Measurements from ENCODE around the gene NCMAP. TPM values are rescaled to one million over a fixed set of nuclear protein-coding genes. Genes with fewer than 3 reads are reported as not detected.

Gene NCMAP
- total and polyA plus RNA-seq, 2 experiments from 2014 or later = 0.17 to 0.23 TPM

- H3K9me3 Mint-ChIP-seq = no peaks in the 10 kb centered on the region
Observed at GRCh38 chr1:24547195-24547594, 8.7 kb upstream of the NCMAP start.

GRCh38 chr1:24548070-24548469 lies 7.8 kb upstream of the NCMAP start:
- no peaks in the 10 kb centered on the region for H3K9me3 Mint-ChIP-seq
- no peak overlapping the region for H3K4me3 Mint-ChIP-seq
- Histone ChIP-seq H3K4me2 (no peak overlapping the region), H3K27ac (ENCODE audit: low read depth) (no peak overlapping the region), H3F3A (replicated peaks; ENCODE audit: low read depth) (no peaks in the 10 kb centered on the region), H3K79me2 (replicated peaks; ENCODE audit: insufficient read depth) (no peaks in the 10 kb centered on the region), H2AFZ (no peak overlapping the region), H3K4me3 (no peak overlapping the region), H3K27me3 (ENCODE audit: insufficient read depth) (no peaks in the 10 kb centered on the region), H3K4me1 (ENCODE audit: insufficient read depth) (no peaks in the 10 kb centered on the region), H3K36me3 (ENCODE audit: insufficient read depth) (no peaks in the 10 kb centered on the region), H4K20me1 (replicated peaks; ENCODE audit: insufficient read depth) (no peaks in the 10 kb centered on the region), H3K9me2 (ENCODE audit: insufficient read depth) (no peaks in the 10 kb centered on the region)
- H3K27ac Mint-ChIP-seq = no peak overlapping the region
- no peaks in the 10 kb centered on the region for H3K36me3 Mint-ChIP-seq (ENCODE audit: low read depth)
- no peaks in the 10 kb centered on the region for H3K27me3 Mint-ChIP-seq (ENCODE audit: insufficient read depth, low read depth, poor library complexity)
- peaks cover 5% of the 10 kb centered on the region for H3K4me1 Mint-ChIP-seq
- ATAC-seq = no peak
- DNase-seq (ENCODE audit: low spot score) = no peak
- no peak for TF ChIP-seq EZH2phosphoT487 (IDR thresholded peaks at IDR 0.05; ENCODE audit: unreplicated experiment)
- TF ChIP-seq NANOG (IDR thresholded peaks at IDR 0.05; ENCODE audit: borderline replicate concordance) = no peak
- TF ChIP-seq JUNB (IDR thresholded peaks at IDR 0.05; ENCODE audit: unreplicated experiment) = no peak
- TF ChIP-seq, protein P1, sequence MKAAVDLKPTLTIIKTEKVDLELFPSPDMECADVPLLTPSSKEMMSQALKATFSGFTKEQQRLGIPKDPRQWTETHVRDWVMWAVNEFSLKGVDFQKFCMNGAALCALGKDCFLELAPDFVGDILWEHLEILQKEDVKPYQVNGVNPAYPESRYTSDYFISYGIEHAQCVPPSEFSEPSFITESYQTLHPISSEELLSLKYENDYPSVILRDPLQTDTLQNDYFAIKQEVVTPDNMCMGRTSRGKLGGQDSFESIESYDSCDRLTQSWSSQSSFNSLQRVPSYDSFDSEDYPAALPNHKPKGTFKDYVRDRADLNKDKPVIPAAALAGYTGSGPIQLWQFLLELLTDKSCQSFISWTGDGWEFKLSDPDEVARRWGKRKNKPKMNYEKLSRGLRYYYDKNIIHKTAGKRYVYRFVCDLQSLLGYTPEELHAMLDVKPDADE (IDR thresholded peaks at IDR 0.05) = no peak
- TF ChIP-seq ZNF114 (CRISPR knock-in tag; IDR thresholded peaks at IDR 0.05) = no peak
- TF ChIP-seq POLR2AphosphoS5 (IDR thresholded peaks at IDR 0.05; ENCODE audit: low read depth) = no peak
- no peak for TF ChIP-seq STAT1 (IDR thresholded peaks at IDR 0.05; ENCODE audit: unreplicated experiment)
- TF ChIP-seq EZH2 (IDR thresholded peaks at IDR 0.05; ENCODE audit: low read depth, unreplicated experiment) = no peak
- TF ChIP-seq, protein P2, sequence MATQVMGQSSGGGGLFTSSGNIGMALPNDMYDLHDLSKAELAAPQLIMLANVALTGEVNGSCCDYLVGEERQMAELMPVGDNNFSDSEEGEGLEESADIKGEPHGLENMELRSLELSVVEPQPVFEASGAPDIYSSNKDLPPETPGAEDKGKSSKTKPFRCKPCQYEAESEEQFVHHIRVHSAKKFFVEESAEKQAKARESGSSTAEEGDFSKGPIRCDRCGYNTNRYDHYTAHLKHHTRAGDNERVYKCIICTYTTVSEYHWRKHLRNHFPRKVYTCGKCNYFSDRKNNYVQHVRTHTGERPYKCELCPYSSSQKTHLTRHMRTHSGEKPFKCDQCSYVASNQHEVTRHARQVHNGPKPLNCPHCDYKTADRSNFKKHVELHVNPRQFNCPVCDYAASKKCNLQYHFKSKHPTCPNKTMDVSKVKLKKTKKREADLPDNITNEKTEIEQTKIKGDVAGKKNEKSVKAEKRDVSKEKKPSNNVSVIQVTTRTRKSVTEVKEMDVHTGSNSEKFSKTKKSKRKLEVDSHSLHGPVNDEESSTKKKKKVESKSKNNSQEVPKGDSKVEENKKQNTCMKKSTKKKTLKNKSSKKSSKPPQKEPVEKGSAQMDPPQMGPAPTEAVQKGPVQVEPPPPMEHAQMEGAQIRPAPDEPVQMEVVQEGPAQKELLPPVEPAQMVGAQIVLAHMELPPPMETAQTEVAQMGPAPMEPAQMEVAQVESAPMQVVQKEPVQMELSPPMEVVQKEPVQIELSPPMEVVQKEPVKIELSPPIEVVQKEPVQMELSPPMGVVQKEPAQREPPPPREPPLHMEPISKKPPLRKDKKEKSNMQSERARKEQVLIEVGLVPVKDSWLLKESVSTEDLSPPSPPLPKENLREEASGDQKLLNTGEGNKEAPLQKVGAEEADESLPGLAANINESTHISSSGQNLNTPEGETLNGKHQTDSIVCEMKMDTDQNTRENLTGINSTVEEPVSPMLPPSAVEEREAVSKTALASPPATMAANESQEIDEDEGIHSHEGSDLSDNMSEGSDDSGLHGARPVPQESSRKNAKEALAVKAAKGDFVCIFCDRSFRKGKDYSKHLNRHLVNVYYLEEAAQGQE (IDR thresholded peaks at IDR 0.05; ENCODE audit: unreplicated experiment) = no peak
- no peak for TF ChIP-seq CTCF (conservative IDR thresholded peaks at IDR 0.05; ENCODE audit: low read depth in 2 of 2)

More at GRCh38 chr1:24547195-24547594, 8.7 kb upstream of the NCMAP start:
- Mint-ChIP-seq H3K36me3 (ENCODE audit: low read depth) (no peaks in the 10 kb centered on the region), H3K4me3 (no peak overlapping the region), H3K27me3 (ENCODE audit: insufficient read depth, low read depth, poor library complexity) (no peaks in the 10 kb centered on the region), H3K27ac (no peak overlapping the region), H3K4me1 (peaks cover 2% of the 10 kb centered on the region)
- no peaks in the 10 kb centered on the region for H3K4me1 ChIP-seq (ENCODE audit: insufficient read depth)
- H3K79me2 ChIP-seq (replicated peaks; ENCODE audit: insufficient read depth) = no peaks in the 10 kb centered on the region
- no peak for TF ChIP-seq STAT1 (IDR thresholded peaks at IDR 0.05; ENCODE audit: unreplicated experiment)
- TF ChIP-seq, protein P2 (IDR thresholded peaks at IDR 0.05; ENCODE audit: unreplicated experiment) = no peak
- TF ChIP-seq ZNF331 (CRISPR knock-in tag; IDR thresholded peaks at IDR 0.05; ENCODE audit: low read depth) = no peak
- H2AFZ ChIP-seq = no peak overlapping the region
- H3K4me2 ChIP-seq = no peak overlapping the region
- no peak overlapping the region for H3K4me3 ChIP-seq
- H3F3A ChIP-seq (replicated peaks; ENCODE audit: low read depth) = no peaks in the 10 kb centered on the region
- no peaks in the 10 kb centered on the region for H4K20me1 ChIP-seq (replicated peaks; ENCODE audit: insufficient read depth)
- H3K27ac ChIP-seq (ENCODE audit: low read depth) = no peak overlapping the region
- no peaks in the 10 kb centered on the region for H3K27me3 ChIP-seq (ENCODE audit: insufficient read depth)
- no peaks in the 10 kb centered on the region for H3K9me2 ChIP-seq (ENCODE audit: insufficient read depth)
- ATAC-seq (no peak), DNase-seq (ENCODE audit: low spot score) (no peak)
- H3K36me3 ChIP-seq (ENCODE audit: insufficient read depth) = no peaks in the 10 kb centered on the region

All from GM23338 (cell line).